ENCODE data around the gene TIMM29. TPM values are rescaled to one million over a fixed set of nuclear protein-coding genes. Genes with fewer than 3 reads are reported as not detected.

TIMM29 gene
- total and polyA plus RNA-seq, 9 of the 15 experiments (the other 6 are each of a cell fraction or from before 2014, with no cell fraction given), result 2.4 to 29.4 (median 16.3) TPM

- TF ChIP-seq SIRT6 (IDR thresholded peaks at IDR 0.05; ENCODE audit: low read depth, low read length) (no peak), NR2C1 (IDR thresholded peaks at IDR 0.05) (no peak), NR2C1 (tag; IDR thresholded peaks at IDR 0.05) (0 out of 2 replicates have a peak, but pooled peaks have one; percentile 22), POLR2A (conservative IDR thresholded peaks at IDR 0.05) (peak; percentile 97), TAF15 (IDR thresholded peaks at IDR 0.05; ENCODE audit: low read depth, low read length) (no peak), BDP1 (IDR thresholded peaks at IDR 0.05; ENCODE audit: insufficient read depth, insufficient read length) (no peak), ATF1 (CRISPR knock-in tag; IDR thresholded peaks at IDR 0.05) (peak; percentile 35; the same call in 1 of the 2 replicates), ATF1 (tag; IDR thresholded peaks at IDR 0.05) (peak; percentile 75), CEBPG (CRISPR knock-in tag; IDR thresholded peaks at IDR 0.05) (peak; percentile 50; the same call in 1 of the 2 replicates), CEBPG (tag; conservative IDR thresholded peaks at IDR 0.05 in 1 of 2, IDR thresholded peaks at IDR 0.05 in 1 of 2) (peak in 1 of 2 experiments; percentile 57; a peak in 1 of 4 replicates), ESRRA (IDR thresholded peaks at IDR 0.05; ENCODE audit: borderline replicate concordance, low read depth) (peak; percentile 39; the same call in 1 of the 2 replicates), HOXB6 (CRISPR knock-in tag; IDR thresholded peaks at IDR 0.05; ENCODE audit: borderline replicate concordance) (no peak), ZNF24 (IDR thresholded peaks at IDR 0.05) (no peak), TFAP4 (CRISPR knock-in tag; IDR thresholded peaks at IDR 0.05; ENCODE audit: borderline replicate concordance) (peak; percentile 55), CREB1 (IDR thresholded peaks at IDR 0.05) (no peak), CREB1 (CRISPR knock-in tag; IDR thresholded peaks at IDR 0.05) (peak; percentile 68; the same call in 1 of the 2 replicates), HDAC2 (IDR thresholded peaks at IDR 0.05) (no peak), NFRKB (IDR thresholded peaks at IDR 0.05; ENCODE audit: low read depth) (peak; percentile 84), ZNF717 (CRISPR knock-in tag; IDR thresholded peaks at IDR 0.05) (no peak), MXI1 (IDR thresholded peaks at IDR 0.05; ENCODE audit: low read depth, low read length) (0 out of 2 replicates have a peak, but pooled peaks have one; percentile 63)
- TF ChIP-seq, protein P1, sequence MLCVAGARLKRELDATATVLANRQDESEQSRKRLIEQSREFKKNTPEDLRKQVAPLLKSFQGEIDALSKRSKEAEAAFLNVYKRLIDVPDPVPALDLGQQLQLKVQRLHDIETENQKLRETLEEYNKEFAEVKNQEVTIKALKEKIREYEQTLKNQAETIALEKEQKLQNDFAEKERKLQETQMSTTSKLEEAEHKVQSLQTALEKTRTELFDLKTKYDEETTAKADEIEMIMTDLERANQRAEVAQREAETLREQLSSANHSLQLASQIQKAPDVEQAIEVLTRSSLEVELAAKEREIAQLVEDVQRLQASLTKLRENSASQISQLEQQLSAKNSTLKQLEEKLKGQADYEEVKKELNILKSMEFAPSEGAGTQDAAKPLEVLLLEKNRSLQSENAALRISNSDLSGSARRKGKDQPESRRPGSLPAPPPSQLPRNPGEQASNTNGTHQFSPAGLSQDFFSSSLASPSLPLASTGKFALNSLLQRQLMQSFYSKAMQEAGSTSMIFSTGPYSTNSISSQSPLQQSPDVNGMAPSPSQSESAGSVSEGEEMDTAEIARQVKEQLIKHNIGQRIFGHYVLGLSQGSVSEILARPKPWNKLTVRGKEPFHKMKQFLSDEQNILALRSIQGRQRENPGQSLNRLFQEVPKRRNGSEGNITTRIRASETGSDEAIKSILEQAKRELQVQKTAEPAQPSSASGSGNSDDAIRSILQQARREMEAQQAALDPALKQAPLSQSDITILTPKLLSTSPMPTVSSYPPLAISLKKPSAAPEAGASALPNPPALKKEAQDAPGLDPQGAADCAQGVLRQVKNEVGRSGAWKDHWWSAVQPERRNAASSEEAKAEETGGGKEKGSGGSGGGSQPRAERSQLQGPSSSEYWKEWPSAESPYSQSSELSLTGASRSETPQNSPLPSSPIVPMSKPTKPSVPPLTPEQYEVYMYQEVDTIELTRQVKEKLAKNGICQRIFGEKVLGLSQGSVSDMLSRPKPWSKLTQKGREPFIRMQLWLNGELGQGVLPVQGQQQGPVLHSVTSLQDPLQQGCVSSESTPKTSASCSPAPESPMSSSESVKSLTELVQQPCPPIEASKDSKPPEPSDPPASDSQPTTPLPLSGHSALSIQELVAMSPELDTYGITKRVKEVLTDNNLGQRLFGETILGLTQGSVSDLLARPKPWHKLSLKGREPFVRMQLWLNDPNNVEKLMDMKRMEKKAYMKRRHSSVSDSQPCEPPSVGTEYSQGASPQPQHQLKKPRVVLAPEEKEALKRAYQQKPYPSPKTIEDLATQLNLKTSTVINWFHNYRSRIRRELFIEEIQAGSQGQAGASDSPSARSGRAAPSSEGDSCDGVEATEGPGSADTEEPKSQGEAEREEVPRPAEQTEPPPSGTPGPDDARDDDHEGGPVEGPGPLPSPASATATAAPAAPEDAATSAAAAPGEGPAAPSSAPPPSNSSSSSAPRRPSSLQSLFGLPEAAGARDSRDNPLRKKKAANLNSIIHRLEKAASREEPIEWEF (CRISPR knock-in tag; IDR thresholded peaks at IDR 0.05), result peak; percentile 90; the same call in 1 of the 2 replicates
- TF ChIP-seq, protein P2, sequence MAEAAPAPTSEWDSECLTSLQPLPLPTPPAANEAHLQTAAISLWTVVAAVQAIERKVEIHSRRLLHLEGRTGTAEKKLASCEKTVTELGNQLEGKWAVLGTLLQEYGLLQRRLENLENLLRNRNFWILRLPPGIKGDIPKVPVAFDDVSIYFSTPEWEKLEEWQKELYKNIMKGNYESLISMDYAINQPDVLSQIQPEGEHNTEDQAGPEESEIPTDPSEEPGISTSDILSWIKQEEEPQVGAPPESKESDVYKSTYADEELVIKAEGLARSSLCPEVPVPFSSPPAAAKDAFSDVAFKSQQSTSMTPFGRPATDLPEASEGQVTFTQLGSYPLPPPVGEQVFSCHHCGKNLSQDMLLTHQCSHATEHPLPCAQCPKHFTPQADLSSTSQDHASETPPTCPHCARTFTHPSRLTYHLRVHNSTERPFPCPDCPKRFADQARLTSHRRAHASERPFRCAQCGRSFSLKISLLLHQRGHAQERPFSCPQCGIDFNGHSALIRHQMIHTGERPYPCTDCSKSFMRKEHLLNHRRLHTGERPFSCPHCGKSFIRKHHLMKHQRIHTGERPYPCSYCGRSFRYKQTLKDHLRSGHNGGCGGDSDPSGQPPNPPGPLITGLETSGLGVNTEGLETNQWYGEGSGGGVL (CRISPR knock-in tag; IDR thresholded peaks at IDR 0.05), result no peak
Observed at GRCh38 chr19:10960314-10961072, 31.9 kb downstream of the TIMM29 start, which contains the start of gene SMARCA4 (continued).

All from K562 (cell line).